ENCODE results near the gene FHIT. TPM values are rescaled to one million over a fixed set of nuclear protein-coding genes. Genes with fewer than 3 reads are reported as not detected.

The FHIT gene
- total RNA-seq, 4 donors from 2014 or later, result 7.5 to 20.1 (median 13.5) TPM

DNA sequence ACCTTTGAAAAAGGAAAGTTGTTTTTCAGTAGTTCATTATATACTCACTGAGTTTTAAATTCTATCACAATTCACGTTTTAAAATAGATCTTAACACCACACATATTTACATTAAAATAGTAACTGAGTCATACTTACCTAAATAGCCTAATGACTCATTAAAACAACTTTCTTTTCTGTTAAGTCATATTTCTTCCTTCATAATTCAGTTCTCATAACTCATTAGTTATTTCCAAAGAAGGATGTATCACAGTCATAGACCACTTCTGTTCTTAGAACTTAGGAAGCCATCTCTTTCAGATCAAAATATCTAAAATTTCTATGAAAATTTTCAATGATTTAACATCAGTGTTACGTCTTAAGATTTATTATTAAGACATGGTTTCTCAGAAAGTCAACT is 885.9 kb downstream of the FHIT start:
- Histone ChIP-seq H3K36me3 (no peaks in the 10 kb centered on the region), H3K27ac (no peak overlapping the region), H3K4me3 (no peak overlapping the region), H3K27me3 (no peaks in the 10 kb centered on the region), H3K9me3 (no peaks in the 10 kb centered on the region), H3K4me1 (no peaks in the 10 kb centered on the region)
- WGBS, 2 donors (ENCODE audit: low coverage in 1 of 2), result 0 to 36% methylated on average over 1 to 2 of the region's 2 CpGs
- in situ Hi-C loops (cut with MboI; ENCODE audit: low pct_ligation_motif_present in 1 of 4, low pct_unique_long_range_greater_than_20kb in 1 of 4, low sequenced_read_pairs in 3 of 4) (no loop called here), intact Hi-C loops (cut with DNase I; ENCODE audit: low total_unique reads) (no loop called here)
- TF ChIP-seq POLR2AphosphoS5 (IDR thresholded peaks at IDR 0.05) (no peak), EP300 (IDR thresholded peaks at IDR 0.05; ENCODE audit: low read depth) (no peak), POLR2A (IDR thresholded peaks at IDR 0.05) (no peak)
- TF ChIP-seq, protein P1, sequence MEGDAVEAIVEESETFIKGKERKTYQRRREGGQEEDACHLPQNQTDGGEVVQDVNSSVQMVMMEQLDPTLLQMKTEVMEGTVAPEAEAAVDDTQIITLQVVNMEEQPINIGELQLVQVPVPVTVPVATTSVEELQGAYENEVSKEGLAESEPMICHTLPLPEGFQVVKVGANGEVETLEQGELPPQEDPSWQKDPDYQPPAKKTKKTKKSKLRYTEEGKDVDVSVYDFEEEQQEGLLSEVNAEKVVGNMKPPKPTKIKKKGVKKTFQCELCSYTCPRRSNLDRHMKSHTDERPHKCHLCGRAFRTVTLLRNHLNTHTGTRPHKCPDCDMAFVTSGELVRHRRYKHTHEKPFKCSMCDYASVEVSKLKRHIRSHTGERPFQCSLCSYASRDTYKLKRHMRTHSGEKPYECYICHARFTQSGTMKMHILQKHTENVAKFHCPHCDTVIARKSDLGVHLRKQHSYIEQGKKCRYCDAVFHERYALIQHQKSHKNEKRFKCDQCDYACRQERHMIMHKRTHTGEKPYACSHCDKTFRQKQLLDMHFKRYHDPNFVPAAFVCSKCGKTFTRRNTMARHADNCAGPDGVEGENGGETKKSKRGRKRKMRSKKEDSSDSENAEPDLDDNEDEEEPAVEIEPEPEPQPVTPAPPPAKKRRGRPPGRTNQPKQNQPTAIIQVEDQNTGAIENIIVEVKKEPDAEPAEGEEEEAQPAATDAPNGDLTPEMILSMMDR (IDR thresholded peaks at IDR 0.05), result no peak
- no peak for DNase-seq

DNA sequence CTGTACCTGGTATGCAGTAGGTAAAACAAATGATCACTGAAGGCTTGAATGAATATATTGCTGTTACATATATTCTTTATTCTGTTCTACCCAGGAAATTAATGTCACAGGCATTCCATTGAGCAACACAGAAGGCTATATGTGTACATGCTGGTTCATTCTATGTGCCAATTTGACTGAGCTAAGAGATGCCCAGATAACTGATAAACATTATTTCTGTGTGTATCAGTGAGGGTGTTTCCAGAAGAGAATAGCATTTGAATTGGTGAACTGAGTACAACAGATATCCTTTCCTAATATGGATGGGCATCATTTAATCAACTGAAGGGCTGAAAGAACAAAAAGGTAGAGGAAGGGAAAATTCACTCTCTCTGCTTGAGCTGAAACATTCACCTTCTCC is 886.8 kb downstream of the FHIT start:
- Histone ChIP-seq H3K4me1 (no peaks in the 10 kb centered on the region), H3K9me3 (no peaks in the 10 kb centered on the region), H3K27ac (no peak overlapping the region), H3K27me3 (no peaks in the 10 kb centered on the region), H3K36me3 (no peaks in the 10 kb centered on the region), H3K4me3 (no peak overlapping the region)
- in situ Hi-C loops (cut with MboI; ENCODE audit: low pct_ligation_motif_present in 1 of 4, low pct_unique_long_range_greater_than_20kb in 1 of 4, low sequenced_read_pairs in 3 of 4), result no loop called here
- intact Hi-C loops (cut with DNase I; ENCODE audit: low total_unique reads), result no loop called here
- TF ChIP-seq POLR2A (IDR thresholded peaks at IDR 0.05), result no peak
- TF ChIP-seq, protein P1 (IDR thresholded peaks at IDR 0.05), result no peak
- TF ChIP-seq POLR2AphosphoS5 (IDR thresholded peaks at IDR 0.05), result no peak
- no peak for TF ChIP-seq EP300 (IDR thresholded peaks at IDR 0.05; ENCODE audit: low read depth)
- no peak for DNase-seq

DNA sequence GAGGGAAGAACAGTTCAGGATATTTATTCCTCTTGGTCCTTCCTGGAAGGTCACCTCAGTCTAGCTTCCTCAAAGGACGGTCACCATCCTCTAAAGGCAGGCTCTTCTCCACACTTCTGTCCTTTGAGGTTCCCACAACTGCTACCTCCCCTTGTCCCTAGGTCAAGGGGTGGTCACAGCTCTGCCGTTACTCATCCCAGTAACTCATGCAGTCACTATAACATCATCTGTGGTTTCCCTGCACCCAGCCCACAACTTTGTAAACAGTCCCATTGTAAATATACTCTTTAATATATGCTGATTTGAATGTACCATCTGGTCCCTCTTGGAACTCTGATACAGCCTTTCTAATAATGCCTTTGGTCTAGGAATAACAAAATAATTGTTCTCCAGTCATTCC is 887.4 kb downstream of the FHIT start:
- in situ Hi-C loops (cut with MboI; ENCODE audit: low pct_ligation_motif_present in 1 of 4, low pct_unique_long_range_greater_than_20kb in 1 of 4, low sequenced_read_pairs in 3 of 4), result no loop called here
- WGBS, 2 donors (ENCODE audit: low coverage in 1 of 2), result 55% methylated on average over 2 of the region's 2 CpGs
- H3K9me3 ChIP-seq, result no peaks in the 10 kb centered on the region
- no peaks in the 10 kb centered on the region for H3K4me1 ChIP-seq
- no peaks in the 10 kb centered on the region for H3K27me3 ChIP-seq
- intact Hi-C loops (cut with DNase I; ENCODE audit: low total_unique reads), result no loop called here
- H3K36me3 ChIP-seq, result no peaks in the 10 kb centered on the region
- no peak overlapping the region for H3K4me3 ChIP-seq
- TF ChIP-seq, protein P1 (IDR thresholded peaks at IDR 0.05), result no peak
- TF ChIP-seq EP300 (IDR thresholded peaks at IDR 0.05; ENCODE audit: low read depth), result no peak
- no peak for TF ChIP-seq POLR2AphosphoS5 (IDR thresholded peaks at IDR 0.05)
- no peak for TF ChIP-seq POLR2A (IDR thresholded peaks at IDR 0.05)
- no peak for DNase-seq
- no peak overlapping the region for H3K27ac ChIP-seq

DNA sequence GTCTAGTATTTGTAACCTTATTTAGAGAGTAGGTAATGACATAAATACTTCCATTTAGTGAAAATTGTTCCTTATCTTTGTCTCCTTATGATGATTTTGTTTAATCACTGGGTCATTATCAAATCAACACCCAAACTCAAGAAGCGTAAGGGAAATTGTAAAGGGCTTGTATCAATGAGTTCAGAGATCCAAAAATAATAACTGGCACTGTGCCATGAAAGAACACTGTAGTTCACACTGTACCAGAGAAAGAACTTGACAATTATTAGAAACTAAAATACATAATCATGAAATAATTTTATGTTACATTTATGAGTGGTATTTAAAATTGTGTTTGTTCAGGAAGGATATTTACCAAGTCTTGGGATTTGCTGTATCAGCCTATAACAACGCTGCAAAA is 895.4 kb downstream of the FHIT start:
- Histone ChIP-seq H3K36me3 (no peaks in the 10 kb centered on the region), H3K4me1 (no peaks in the 10 kb centered on the region), H3K27me3 (no peaks in the 10 kb centered on the region), H3K9me3 (no peaks in the 10 kb centered on the region), H3K27ac (no peak overlapping the region), H3K4me3 (no peak overlapping the region)
- no peak for TF ChIP-seq EP300 (IDR thresholded peaks at IDR 0.05; ENCODE audit: low read depth)
- no peak for TF ChIP-seq POLR2AphosphoS5 (IDR thresholded peaks at IDR 0.05)
- TF ChIP-seq, protein P1 (IDR thresholded peaks at IDR 0.05), result no peak
- no peak for TF ChIP-seq POLR2A (IDR thresholded peaks at IDR 0.05)
- in situ Hi-C loops (cut with MboI; ENCODE audit: low pct_ligation_motif_present in 1 of 4, low pct_unique_long_range_greater_than_20kb in 1 of 4, low sequenced_read_pairs in 3 of 4), result no loop called here
- intact Hi-C loops (cut with DNase I; ENCODE audit: low total_unique reads), result no loop called here
- 38 to 72% methylated on average over 2 of the region's 2 CpGs for WGBS, 2 donors (ENCODE audit: low coverage in 1 of 2)
- DNase-seq, result no peak

Measured in transverse colon (tissue), 4 donors.